Stimulated activated CD4-positive, alpha-beta T cell treated with anti-CD3 and anti-CD28 coated beads, Interleukin-1b, Interleukin-23, amount 100 ng/mL, for 1 hour (primary cell): Measurements from ENCODE around the gene PSME2.

Experiments used
- DNase-seq, 2 donors: peaks; one replicate each; pipeline ENCODE4 v3.0.0-alpha.2; 2020; ENCODE audit warnings: low read depth in 2 of 2

Gene PSME2

DNA sequence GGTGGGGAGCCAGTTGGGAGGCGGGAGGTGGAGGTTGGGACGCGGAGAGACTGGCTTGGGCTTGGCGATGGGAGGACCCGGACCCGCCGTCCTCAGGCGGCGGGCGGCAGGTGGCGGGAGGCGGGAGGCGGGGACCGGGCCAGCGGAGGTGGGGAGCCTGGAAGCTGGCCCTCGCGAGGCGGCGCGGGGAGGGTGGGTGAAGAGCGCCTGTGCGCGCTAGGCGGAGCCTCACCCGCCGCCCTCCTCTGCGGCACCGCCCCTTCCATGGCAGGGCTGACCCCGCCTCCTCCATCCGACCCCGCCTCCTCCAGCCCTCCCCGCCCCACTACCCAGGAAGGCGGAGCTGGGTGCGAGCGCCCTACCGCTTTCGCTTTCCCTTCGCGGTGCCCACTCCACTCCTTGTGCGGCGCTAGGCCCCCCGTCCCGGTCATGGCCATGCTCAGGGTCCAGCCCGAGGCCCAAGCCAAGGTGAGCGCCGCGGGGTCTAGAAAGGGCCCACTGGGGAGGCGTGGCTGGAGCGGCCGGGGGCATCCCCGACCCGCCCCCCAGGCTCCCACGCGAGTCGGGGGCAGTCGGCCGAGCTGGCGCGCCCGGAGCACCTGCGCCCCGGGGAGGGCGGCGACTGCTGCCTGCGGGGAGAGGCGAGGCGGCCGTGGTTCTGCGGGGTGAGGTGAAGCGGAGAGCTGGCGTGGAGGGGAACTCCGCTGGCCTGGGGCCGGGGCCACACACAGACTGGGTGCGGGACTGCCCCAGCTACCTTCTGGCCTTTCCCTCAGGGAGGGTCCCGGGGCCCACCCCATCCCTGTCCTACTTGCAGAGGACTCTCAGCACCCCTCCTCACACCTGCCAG lies 10.4 kb downstream of the PSME2 start, which contains the start of gene PSME1:
Gene PSME1, plus strand, starts transcription at position 361 of the 850 bp plus-strand sequence. Its CDS starts 69 bp downstream, at position 430.
- peak; percentile 89 to 94 for DNase-seq

GRCh38 chr14:24135584-24135833 lies 10.9 kb downstream of the PSME2 start:
- DNase-seq: no peak

DNA sequence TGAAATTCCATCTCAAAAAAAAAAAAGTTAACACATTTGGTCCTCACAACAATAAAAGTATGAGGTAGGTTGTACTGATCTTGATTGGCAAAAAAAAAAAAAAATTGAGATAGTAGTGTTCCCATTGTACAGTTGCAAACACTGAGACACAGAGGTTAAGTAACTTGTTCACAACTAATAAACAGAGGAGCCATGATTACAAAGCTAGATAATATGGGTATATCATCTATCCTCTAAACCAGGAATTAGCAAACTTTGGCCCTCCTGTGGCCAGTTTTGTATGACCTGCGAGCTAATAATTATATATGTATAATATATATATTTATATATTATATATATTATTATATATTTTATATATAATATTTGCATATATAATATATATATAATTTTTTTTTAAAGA lies 12.7 kb downstream of the PSME2 start:
- DNase-seq: no peak

- DNase-seq: no peak
These were observed 13.4 kb downstream of the PSME2 start for GRCh38 chr14:24132976-24133375.

DNA sequence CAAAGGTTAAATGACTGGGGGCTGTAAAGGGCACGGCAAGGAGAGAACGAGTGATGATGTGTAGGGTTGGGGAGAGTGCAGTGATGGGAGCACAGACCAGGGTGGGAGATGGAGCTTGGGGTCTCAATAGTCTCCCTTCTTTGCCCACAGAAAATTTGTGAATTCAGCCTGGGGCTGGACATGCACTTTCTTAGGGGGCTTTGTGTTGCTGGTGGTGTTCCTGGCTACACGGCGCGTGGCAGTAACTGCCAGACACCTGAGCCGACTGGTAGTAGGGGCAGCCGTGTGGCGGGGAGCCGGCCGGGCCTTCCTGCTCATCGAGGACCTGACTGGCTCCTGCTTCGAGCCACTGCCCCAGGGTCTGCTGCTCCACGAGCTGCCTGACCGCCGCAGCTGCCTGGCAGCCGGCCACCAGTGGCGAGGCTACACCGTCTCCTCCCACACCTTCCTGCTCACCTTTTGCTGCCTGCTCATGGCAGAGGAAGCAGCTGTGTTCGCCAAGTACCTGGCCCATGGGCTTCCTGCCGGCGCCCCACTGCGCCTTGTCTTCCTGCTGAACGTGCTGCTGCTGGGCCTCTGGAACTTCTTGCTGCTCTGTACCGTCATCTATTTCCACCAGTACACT lies 14.2 kb downstream of the PSME2 start:
- no peak for DNase-seq

DNA sequence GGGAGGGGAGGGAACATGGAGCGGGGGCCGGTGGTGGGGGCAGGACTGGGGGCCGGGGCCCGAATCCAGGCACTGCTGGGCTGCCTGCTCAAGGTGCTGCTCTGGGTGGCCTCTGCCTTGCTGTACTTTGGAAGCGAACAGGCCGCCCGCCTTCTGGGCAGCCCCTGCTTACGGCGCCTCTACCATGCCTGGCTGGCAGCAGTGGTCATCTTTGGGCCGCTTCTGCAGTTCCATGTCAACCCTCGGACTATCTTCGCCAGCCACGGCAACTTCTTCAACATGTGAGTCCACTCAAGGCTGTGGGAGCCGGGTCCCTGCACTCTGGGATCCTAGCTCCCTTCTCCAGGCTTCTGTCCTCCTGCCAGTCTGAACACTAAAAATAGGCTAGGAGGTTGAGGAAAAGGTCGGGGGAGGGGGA lies 14.9 kb downstream of the PSME2 start:
- no peak for DNase-seq

DNA sequence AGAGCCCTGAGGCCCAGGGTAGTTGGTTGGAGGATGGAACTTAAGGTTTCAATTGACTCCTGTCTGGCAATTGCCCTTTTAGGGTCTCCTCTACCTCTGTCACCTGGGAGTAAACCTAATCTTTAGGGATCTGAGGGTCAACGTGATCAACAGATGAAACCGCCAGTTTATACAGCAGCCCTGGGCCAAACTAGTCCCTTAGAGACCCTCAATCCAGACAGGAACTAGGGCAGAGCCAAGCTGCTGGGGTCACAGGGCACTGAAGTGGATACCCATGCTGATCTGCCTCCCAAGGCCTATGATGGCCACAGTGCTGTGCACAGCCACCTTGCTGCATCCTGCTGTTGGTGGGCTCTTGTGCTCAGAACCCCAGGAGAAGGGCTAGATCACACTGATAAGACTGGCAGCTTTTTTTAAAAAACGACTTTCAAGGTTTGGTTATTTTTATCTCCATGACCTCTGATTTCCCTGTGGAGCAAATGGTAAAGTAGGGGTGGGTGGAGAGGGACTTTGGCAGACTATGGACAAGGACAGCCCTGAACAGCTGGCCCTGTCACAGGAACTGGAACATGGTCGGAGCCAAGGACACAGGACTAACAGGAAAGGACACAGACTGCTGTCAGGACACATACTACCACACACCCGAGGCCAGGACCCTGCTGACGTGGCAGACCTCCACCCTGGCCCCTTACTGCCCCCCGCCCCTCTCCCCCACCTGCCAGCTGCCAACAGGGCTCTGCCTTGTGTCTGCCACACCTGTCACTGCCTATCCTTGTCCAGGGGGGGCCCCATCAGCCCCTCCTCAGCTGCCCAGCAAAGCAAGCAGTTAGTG lies 15.5 kb downstream of the PSME2 start:
- DNase-seq: no peak

GRCh38 chr14:24130380-24130716 lies 16.1 kb downstream of the PSME2 start, which contains the start of gene FITM1:
TSS of gene FITM1 (plus strand) at chr14:24130659. CDS start at chr14:24131564, 905 bp downstream.
- DNase-seq: no peak

GRCh38 chr14:24129410-24129998 lies 16.9 kb downstream of the PSME2 start:
- DNase-seq: no peak

DNA sequence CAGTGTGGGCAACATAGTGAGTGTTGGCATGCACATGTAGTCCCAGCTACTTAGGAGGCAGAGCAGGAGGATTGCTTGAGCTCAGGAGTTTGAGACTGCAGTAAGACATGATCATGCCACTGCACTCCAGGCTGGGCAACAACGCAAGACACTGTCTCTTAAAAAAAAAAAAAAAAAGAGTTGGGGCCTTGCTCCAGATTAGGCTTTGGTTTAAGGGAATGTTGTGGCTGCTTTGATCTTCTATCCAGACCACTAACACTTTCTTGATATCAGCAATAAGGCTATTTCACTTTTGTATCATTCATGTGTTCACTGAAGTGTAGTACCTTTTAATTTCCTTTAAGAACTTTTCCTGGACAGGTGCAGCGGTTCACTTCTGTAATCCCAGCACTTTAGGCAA lies 18.7 kb downstream of the PSME2 start:
- no peak for DNase-seq

- DNase-seq: no peak
These were observed 19.5 kb downstream of the PSME2 start for GRCh38 chr14:24126939-24127338.

DNA sequence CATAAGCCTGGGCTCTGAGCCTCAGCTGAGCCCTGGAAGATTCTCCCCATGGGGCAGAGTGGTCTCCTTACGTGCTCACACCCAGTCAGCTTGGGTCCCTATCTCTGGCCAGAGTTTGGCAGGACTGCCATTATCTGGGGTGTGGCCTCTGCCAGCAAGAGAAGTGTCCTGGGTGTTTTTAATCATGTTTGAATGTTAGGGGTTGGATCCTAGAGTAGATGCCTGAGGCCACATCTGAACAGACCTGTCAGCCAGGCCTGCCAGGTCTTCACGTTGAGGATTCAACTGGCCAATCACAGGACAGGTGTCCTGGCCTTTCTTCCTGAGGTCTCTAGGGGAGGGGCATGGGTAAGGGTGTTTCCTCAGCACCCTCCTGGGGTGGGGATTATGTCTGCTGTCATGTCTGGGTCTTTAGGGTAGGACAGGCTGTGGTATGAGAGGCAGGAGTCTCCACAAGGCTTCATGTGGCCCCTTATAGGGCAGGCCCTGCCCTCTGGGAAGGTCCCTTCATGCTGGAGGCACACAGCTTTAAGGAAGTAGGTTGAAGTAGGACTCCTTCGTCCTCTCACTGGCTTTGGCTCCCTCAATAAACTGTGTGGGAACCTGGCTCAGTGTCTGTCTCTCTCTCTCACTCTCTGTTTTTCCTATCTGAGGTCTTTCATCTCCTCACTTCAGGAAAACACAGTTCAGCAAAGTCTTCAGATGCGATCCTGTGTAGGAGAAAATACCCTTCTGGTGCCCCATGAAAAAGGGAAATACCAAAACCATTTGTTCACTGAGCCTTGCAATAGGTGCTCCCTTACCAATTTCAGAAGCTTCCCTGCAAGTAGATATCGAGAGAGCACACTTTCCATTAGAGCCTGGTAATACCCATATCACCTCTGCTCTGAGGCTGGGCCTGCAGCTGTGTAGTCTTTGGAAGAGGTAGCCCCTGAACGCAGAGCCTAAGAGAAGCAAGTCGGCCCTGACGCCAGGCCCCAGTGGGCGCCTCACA lies 22.7 kb downstream of the PSME2 start:
- DNase-seq: no peak

DNA sequence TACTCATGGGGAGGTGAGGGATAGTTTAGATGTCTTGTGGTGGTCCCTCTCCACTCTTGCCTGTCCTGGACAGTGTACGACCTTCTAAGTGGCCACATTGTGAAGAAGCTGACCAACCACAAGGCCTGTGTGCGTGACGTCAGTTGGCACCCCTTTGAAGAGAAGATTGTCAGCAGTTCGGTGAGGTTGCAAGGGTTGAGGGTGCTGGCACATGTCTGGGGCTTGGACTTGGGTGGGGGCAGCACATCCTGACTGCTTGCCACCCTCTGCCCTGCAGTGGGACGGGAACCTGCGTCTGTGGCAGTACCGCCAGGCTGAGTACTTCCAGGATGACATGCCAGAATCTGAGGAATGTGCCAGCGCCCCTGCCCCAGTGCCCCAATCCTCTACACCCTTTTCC lies 23.5 kb downstream of the PSME2 start:
- DNase-seq: no peak

DNA sequence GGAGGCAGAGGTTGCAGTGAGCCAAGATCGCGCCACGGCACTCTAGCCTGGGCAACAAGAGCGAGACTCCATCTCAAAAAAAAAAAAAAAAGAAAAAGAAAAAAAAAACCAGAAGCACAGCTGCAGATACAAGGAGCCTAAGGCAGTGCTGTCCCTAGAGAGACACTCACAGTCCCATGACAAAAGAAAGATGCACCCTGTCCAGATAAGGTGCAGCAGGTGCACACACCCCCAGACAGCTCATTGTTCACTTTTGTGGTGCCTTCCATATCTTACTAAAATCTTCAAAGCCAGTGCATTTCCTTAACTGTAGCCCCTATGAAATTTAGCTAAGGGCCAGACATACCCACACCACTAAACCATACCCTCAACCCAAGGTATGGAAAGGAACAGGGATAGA lies 24.0 kb downstream of the PSME2 start:
- no peak for DNase-seq

- DNase-seq: no peak
These were observed 25.2 kb downstream of the PSME2 start for GRCh38 chr14:24121210-24121609.

- no peak for DNase-seq
These were observed 26.7 kb downstream of the PSME2 start for GRCh38 chr14:24119691-24120090.

GRCh38 chr14:24117179-24117578 lies 29.2 kb downstream of the PSME2 start:
- DNase-seq: no peak

- DNase-seq: no peak
These were observed 30.1 kb downstream of the PSME2 start for GRCh38 chr14:24116128-24116814.

- DNase-seq: no peak
These were observed 30.8 kb downstream of the PSME2 start for GRCh38 chr14:24115422-24116127.
